GM21717 (cell line): ENCODE results near the gene UNC80.

Source experiments
- ATAC-seq: cut with Tn5 transposase; IDR thresholded peaks from one replicate; pipeline ENCODE4 v1.9.1; 2021; ENCODE audit warnings: mild to moderate bottlenecking, moderate library complexity; ENCODE audit not compliant: unreplicated experiment

Gene UNC80

GRCh38 chr2:210009126-210009525, 237.5 kb downstream of the UNC80 start:
- ATAC-seq: no peak

GRCh38 chr2:210009896-210010295, 238.3 kb downstream of the UNC80 start:
- no peak for ATAC-seq

GRCh38 chr2:210020138-210020537, 248.5 kb downstream of the UNC80 start:
- ATAC-seq: no peak

- ATAC-seq: no peak
Measured at GRCh38 chr2:210022824-210023223, 251.2 kb downstream of the UNC80 start.

GRCh38 chr2:210027608-210028007, 256.0 kb downstream of the UNC80 start:
- ATAC-seq: no peak

- ATAC-seq: no peak
Measured at GRCh38 chr2:210028178-210028577, 256.5 kb downstream of the UNC80 start.

GRCh38 chr2:210034087-210034683, 262.6 kb downstream of the UNC80 start:
- no peak for ATAC-seq

- ATAC-seq: no peak
Measured at GRCh38 chr2:210035679-210036078, 264.0 kb downstream of the UNC80 start.

- ATAC-seq: no peak
Measured at GRCh38 chr2:210038078-210038477, 266.4 kb downstream of the UNC80 start.

- no peak for ATAC-seq
Measured at GRCh38 chr2:210046851-210047500, 275.3 kb downstream of the UNC80 start.
